Activated CD4-positive, alpha-beta T cell treated with anti-CD3 and anti-CD28 coated beads for 24 hours (primary cell): ENCODE results near the gene BACE2.
"Not testable (repeated sequence)": the region's sequence is repeated elsewhere in the genome, so short reads cannot be mapped to it uniquely, and the experiment has no call there.

ENCODE experiments used
- DNase-seq, 2 donors: peaks; one replicate each; pipeline ENCODE4 v3.0.0-alpha.2; 2020; ENCODE audit warnings: low read depth in 2 of 2

BACE2 gene

DNA sequence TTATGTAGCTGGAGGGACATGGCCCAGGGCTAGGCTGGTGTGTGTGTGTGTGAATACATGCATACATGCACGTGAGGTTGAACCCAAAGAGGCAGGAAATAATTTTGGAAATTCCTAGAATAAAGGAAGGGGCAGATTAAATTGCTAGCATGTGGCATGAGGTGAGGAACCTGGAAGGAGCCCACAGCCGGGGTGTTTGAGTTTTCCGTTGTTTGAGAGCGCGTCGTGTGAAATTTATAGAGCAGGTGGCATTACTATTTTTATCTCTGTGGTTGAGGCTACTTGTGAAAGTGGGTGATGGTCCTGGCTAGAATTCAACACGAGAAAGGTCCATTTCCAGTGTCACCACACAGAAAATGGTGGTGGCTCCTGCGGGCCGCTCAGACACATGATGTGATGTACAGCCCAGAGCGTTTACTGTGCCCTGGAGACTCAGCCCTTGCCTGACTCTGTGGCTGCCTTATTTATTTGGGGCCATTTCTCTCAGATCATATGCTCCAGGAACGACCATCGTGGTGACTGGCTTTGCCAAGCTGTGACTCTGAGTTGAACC lies 48.0 kb downstream of the BACE2 start:
- DNase-seq = no peak

GRCh38 chr21:41216486-41216885 lies 48.5 kb downstream of the BACE2 start:
- no peak for DNase-seq

DNA sequence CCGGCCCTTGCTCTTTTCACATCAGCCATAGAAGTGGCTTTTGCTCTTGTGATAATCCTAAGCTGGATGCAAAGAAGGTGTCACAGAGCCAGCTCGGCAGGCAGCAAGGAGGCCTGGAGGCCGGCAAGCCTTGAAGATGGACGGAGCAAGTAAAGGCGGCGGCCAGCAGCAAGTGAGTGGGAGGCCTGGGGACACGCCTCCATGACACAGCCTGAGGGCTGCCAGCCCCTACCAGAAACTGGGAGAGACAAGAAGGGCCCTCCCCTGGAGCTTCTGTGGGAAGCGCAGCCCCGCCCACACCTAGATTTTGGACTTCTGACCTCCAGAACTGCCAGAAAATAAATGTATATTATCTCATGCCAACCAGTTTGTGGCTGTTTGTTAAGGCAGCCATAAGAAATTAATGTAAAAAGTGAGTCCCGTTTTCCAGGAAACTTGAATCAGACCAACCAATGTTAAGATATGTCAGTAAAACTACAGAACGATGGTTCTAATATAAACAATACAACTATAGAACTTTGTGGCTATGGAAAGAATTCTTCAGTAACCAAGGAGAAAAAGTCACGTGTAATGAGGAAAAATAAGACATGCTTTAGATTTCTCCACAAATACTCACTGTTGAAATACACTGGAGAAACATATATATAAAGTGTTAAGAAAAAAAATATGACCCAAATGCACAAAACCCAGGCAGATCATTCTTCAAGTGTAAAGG lies 49.9 kb downstream of the BACE2 start:
- DNase-seq = no peak

- DNase-seq = no peak
Measured at GRCh38 chr21:41219498-41220207, 51.7 kb downstream of the BACE2 start.

GRCh38 chr21:41220208-41220733 lies 52.3 kb downstream of the BACE2 start:
- DNase-seq = no peak

DNA sequence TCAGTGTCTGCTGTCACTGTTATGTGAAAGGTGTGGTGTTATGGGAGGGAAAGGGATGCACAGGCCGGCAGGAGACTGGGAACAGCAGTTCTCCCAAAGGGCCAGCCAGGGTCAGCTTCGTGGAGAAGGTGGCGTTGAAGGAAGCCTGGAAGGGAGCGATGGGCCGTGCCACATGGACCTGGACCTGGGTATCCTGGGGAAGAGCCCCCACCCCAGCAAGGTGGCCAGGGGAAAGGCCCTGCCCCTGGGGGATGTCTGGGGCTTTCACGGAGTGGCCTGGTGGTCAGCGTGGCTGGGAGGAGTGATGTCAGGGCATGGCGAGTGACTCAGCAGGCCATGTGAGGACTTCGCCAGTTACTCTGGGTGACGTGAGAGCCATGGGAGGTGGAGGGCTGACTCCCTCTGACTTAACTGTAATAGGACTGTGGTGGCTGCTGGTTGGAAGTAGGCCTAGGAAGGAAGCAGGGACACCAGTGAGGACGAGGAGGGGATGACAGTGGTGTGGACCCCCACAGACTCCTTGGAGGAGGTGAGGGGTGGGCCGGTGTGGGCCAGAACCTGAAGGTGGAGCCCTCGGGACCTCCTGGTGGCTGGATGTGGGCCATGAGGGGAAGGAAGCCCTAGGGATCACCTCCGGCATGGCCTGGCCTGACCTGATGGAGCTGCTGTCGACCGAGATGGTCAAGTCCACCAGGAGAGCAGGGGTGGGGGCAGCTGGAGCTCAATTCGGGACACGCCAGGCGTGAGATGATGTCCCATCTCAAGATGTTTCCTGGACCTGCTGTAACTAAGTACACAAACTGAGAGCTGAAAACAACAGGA lies 54.5 kb downstream of the BACE2 start:
- no peak for DNase-seq

- DNase-seq = no peak
Measured at GRCh38 chr21:41226853-41227252, 58.9 kb downstream of the BACE2 start.

DNA sequence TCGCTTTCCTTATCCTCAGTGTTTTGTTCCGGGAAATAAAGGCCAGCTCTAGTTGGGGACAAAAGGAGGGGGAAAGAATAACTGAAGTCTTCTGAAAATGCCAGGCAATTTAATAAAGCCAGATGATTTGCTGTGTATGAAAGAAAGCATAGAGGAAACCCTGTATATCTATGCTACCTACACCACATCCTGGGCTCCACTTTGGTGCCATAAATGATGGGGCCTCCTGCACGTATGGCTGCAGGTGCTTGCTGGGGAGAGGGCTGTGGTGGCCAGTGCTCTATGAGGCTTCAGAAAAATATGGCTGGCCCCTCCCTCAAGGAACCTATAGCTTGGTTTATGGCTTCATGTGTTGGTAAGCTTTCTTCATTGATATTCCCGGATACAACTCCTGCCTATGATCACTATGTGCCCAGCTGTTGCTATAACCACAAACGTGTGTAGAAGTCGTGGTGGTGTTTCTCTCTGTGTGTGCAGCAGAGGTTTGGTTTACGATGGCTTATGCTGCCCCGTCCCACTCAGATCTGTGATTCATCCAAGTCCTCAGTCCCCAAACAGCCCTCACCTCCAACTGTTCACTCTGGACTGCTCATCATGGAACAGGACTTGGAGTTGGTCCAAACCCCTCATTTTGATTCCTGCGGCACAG lies 59.5 kb downstream of the BACE2 start:
- no peak for DNase-seq

GRCh38 chr21:41228006-41228370 lies 60.0 kb downstream of the BACE2 start:
- DNase-seq = no peak

GRCh38 chr21:41228492-41228891 lies 60.5 kb downstream of the BACE2 start:
- DNase-seq = no peak

- DNase-seq = no peak
Measured at GRCh38 chr21:41228958-41229357, 61.0 kb downstream of the BACE2 start.

- DNase-seq = no peak
Measured at GRCh38 chr21:41229509-41230248, 61.7 kb downstream of the BACE2 start.

- no peak for DNase-seq
Measured at GRCh38 chr21:41230497-41230896, 62.5 kb downstream of the BACE2 start.

- no peak for DNase-seq
Measured at GRCh38 chr21:41231060-41231459, 63.1 kb downstream of the BACE2 start.

DNA sequence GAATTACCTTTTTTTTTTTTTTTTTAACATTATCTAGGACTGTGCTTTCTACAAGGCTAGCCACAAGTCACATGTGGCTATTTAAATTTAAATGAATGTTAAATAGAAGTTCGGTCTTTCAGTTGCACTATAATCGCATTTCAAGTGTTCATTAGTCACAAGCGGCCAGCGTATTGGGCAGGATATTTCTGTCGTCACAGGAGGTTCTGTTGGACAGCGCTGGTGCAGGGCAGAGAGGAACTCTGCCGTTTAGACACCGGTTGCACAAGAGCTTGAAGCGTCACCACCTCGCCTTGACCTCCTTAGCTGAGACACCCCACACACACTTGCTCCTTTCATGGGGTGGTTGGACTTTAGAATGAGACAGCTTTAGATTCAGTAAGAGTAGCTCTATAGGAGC lies 64.1 kb downstream of the BACE2 start:
- DNase-seq = no peak

DNA sequence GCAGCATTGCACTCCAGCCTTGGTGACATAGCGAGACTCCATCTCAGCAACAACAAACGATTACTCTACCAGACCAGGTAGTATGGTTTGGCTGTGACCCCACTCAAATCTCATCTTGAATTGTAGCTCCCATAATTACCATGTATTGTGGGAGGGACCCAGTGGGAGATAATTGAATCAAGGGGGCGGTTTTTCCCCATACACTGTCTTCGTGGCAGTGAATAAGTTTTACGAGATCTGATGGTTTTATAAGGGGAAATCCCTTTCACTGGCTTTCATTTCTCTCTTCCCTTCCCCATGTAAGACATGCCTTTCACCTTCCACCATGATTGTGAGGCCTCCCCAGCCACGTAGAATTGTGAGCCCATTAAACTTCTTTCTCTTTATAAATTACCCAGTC lies 66.0 kb downstream of the BACE2 start:
- no peak for DNase-seq

DNA sequence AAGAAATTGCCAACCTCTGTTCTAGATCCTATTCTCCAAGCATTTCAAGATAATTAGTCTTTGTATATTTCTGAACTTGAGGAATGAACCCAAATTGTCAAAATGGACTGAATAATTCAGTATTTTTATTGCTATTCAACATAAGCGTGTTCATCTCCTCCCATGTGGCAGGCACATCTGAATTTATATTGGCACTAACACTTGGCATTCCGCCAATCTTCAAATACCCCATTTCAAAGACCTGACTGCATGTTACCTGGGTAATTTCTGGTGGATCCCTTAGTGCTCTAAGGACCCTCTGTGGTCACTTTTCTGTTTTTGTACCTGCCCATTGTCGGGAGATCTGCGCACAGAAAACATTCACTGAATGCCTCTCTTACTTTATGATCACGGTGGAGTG lies 66.6 kb downstream of the BACE2 start:
- no peak for DNase-seq

DNA sequence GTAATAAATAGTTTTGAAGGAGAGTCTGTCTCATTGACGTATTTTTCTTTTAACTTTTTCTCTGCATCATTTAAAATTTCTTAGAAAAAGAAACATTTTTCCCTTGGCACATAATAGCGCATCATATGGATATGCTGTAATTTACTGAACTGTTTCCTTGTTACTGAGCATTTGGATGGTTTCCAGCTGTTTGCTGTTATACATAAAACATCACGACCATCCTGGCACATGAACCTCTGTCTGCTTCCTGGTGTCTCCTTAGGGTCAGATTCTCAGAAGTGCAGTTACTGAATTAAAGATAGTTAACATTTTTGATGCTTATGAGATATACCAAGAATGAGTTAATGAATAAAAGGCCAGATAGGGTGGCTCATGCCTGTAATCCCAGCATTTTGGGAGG lies 67.2 kb downstream of the BACE2 start:
- no peak for DNase-seq

DNA sequence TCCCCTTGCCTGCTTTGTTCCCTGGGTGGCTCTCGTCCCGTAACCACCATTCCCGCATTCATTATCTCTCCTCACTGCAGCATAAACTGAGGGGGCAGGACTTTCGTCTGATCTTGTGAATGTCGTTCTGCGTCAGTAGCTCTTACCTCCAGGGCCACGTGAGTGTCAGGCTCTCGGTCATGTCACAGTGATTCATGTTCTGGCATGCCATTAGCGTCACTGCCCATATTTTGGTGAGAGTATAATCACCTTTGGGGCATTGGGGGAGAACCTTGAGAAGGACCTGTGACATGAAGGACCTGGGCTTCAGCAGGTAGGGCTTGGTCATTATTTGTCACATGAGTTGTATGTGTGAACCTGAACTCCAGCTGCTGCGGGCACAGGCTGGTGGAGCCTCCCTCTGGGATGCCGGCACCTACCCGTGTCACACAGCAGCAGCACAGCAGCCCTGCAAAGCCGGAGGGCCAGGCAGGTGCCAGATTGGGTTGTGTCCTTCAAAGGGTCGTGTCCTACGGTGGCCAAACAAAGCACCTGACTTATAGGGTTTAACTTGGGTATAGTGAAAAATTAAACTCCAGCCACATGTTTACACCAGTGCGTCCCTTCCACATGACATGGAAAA lies 68.5 kb downstream of the BACE2 start:
- no peak for DNase-seq

DNA sequence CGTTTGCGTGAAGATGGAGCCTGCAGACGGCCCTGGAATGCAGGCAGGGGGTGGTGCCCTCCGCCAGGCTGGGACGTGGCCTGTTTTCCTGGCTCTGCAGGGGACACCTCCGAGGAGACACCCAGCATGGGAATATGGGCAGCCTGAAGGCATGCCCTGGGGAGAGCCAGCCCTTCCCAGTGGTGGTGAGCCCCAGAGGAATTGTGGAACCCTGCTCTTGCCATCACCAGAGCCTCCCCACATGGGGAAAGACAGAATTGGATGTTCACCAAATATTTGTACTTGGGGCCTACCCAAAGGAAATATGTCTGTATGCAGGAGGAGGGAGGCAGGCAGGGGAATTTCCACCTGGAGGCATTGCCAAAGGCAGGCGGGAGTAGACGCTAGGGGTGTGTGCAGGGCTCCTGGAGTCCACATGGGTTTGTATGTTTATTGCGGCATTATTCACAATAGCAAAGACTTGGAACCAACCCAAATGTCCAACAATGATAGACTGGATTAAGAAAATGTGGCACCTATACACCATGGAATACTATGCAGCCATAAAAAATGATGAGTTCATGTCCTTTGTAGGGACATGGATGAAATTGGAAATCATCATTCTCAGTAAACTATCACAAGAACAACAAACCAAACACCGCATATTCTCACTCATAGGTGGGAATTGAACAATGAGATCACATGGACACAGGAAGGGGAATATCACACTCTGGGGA lies 70.3 kb downstream of the BACE2 start:
- DNase-seq = not testable (repeated sequence)
